Measurements from ENCODE around the gene HSPB1.

DNA sequence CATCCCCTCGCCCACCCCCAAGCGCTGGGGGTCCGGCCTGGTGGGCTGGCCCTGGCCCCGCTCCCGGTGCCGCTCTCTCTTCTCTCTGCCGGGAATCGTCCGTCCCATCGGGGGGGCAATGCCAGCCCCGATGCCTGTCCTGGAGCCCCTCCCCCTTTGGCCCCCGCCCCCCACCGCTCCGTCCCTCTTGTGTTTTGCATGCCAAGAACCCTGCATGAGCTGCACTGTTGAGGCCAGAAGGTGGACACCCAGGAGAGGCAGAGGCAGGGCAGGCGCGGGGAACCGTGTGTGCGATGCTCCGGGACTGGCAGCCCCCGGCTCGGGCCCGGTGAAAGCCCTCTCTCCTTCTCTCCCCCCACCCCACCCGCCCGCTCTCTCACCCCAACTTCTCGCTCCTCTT is 22.1 kb upstream of the HSPB1 start:
- TF ChIP-seq, protein P1, sequence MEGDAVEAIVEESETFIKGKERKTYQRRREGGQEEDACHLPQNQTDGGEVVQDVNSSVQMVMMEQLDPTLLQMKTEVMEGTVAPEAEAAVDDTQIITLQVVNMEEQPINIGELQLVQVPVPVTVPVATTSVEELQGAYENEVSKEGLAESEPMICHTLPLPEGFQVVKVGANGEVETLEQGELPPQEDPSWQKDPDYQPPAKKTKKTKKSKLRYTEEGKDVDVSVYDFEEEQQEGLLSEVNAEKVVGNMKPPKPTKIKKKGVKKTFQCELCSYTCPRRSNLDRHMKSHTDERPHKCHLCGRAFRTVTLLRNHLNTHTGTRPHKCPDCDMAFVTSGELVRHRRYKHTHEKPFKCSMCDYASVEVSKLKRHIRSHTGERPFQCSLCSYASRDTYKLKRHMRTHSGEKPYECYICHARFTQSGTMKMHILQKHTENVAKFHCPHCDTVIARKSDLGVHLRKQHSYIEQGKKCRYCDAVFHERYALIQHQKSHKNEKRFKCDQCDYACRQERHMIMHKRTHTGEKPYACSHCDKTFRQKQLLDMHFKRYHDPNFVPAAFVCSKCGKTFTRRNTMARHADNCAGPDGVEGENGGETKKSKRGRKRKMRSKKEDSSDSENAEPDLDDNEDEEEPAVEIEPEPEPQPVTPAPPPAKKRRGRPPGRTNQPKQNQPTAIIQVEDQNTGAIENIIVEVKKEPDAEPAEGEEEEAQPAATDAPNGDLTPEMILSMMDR (IDR thresholded peaks at IDR 0.05), result no peak
- no peak for TF ChIP-seq POLR2AphosphoS5 (IDR thresholded peaks at IDR 0.05; ENCODE audit: low read depth, low read length)
- TF ChIP-seq, protein P2, sequence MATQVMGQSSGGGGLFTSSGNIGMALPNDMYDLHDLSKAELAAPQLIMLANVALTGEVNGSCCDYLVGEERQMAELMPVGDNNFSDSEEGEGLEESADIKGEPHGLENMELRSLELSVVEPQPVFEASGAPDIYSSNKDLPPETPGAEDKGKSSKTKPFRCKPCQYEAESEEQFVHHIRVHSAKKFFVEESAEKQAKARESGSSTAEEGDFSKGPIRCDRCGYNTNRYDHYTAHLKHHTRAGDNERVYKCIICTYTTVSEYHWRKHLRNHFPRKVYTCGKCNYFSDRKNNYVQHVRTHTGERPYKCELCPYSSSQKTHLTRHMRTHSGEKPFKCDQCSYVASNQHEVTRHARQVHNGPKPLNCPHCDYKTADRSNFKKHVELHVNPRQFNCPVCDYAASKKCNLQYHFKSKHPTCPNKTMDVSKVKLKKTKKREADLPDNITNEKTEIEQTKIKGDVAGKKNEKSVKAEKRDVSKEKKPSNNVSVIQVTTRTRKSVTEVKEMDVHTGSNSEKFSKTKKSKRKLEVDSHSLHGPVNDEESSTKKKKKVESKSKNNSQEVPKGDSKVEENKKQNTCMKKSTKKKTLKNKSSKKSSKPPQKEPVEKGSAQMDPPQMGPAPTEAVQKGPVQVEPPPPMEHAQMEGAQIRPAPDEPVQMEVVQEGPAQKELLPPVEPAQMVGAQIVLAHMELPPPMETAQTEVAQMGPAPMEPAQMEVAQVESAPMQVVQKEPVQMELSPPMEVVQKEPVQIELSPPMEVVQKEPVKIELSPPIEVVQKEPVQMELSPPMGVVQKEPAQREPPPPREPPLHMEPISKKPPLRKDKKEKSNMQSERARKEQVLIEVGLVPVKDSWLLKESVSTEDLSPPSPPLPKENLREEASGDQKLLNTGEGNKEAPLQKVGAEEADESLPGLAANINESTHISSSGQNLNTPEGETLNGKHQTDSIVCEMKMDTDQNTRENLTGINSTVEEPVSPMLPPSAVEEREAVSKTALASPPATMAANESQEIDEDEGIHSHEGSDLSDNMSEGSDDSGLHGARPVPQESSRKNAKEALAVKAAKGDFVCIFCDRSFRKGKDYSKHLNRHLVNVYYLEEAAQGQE (IDR thresholded peaks at IDR 0.05; ENCODE audit: insufficient read depth in 1 of 2, low read depth in 2 of 2, low read length in 1 of 2), result no peak
- no peak for TF ChIP-seq SIN3A (IDR thresholded peaks at IDR 0.05; ENCODE audit: borderline replicate concordance, insufficient read depth, low read depth, low read length)

All from Panc1 (cell line).